T-helper 1 cell treated with Interleukin-12 subunit alpha and Interleukin-12 subunit beta and Interleukin-4 antibody, amounts not matched to agents 30 μg/mL and 1 μg/mL, for 36 hours (primary cell): ENCODE measurements around the gene PHRF1.
A peak's percentile ranks its signal among the peaks of the same experiment; 100 is the strongest.

Experiments used
- H3K27ac Mint-ChIP-seq: one replicate; pipeline ENCODE4 v1.8.0; 2021; ENCODE audit warnings: mild to moderate bottlenecking, mixed read lengths
- H3K27me3 Mint-ChIP-seq: one replicate; pipeline ENCODE4 v1.8.0; 2021; ENCODE audit warnings: low read depth, mixed read lengths
- H3K36me3 Mint-ChIP-seq: one replicate; pipeline ENCODE4 v1.8.0; 2021; ENCODE audit warnings: low read depth, mixed read lengths
- H3K4me1 Mint-ChIP-seq: one replicate; pipeline ENCODE4 v1.8.0; 2021; ENCODE audit warnings: low read depth, mixed read lengths
- H3K4me3 Mint-ChIP-seq: one replicate; pipeline ENCODE4 v1.8.0; 2021; ENCODE audit warnings: mild to moderate bottlenecking, moderate library complexity, mixed read lengths
- H3K9me3 Mint-ChIP-seq: one replicate; pipeline ENCODE4 v1.8.0; 2021; ENCODE audit warnings: mixed read lengths

PHRF1 gene

DNA sequence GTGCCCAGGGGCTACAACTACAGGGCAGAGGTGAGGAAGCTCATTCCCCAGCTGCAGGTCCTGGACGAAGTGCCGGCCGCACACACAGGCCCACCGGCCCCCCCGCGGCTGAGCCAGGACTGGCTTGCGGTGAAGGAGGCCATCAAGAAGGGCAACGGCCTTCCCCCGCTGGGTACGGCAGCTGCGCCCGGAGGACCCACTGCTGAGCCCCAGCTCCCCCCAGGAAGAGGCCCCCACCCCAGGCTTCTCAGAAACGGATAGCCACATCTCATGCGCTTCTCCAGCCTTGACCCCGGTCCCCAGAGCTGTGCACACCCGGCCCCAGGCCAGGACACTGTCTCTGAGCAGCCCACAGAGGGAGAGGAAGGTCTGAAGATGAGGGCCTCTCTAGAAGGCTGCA lies 25.1 kb upstream of the PHRF1 start:
- Mint-ChIP-seq H3K27ac (no peak overlapping the region), H3K4me1 (no peaks in the 10 kb centered on the region), H3K9me3 (no peaks in the 10 kb centered on the region), H3K27me3 (no peaks in the 10 kb centered on the region), H3K4me3 (no peak overlapping the region), H3K36me3 (no peaks in the 10 kb centered on the region)

DNA sequence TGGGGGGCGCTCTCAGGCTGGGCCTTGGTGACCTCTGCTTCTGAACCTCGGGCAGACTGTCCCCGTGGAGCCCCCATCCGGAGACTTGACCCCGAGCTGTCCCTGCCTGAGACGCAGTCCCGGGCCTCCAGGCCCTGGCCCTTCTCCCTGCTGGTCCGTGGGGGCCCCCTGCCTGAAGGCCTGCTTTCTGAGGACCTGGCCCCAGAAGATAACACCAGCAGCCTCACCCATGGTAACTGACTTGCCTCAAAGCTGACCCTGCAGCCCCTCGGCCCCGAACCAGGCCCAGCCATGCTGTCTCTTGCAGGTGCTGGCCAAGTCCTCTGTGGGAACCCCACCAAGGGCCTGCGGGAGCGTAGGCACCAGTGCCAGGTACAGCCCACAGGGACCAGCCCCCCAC lies 24.7 kb upstream of the PHRF1 start:
- Mint-ChIP-seq H3K27ac (no peak overlapping the region), H3K9me3 (no peaks in the 10 kb centered on the region), H3K27me3 (peaks cover 4% of the 10 kb centered on the region), H3K36me3 (no peaks in the 10 kb centered on the region), H3K4me3 (no peak overlapping the region), H3K4me1 (no peaks in the 10 kb centered on the region)

DNA sequence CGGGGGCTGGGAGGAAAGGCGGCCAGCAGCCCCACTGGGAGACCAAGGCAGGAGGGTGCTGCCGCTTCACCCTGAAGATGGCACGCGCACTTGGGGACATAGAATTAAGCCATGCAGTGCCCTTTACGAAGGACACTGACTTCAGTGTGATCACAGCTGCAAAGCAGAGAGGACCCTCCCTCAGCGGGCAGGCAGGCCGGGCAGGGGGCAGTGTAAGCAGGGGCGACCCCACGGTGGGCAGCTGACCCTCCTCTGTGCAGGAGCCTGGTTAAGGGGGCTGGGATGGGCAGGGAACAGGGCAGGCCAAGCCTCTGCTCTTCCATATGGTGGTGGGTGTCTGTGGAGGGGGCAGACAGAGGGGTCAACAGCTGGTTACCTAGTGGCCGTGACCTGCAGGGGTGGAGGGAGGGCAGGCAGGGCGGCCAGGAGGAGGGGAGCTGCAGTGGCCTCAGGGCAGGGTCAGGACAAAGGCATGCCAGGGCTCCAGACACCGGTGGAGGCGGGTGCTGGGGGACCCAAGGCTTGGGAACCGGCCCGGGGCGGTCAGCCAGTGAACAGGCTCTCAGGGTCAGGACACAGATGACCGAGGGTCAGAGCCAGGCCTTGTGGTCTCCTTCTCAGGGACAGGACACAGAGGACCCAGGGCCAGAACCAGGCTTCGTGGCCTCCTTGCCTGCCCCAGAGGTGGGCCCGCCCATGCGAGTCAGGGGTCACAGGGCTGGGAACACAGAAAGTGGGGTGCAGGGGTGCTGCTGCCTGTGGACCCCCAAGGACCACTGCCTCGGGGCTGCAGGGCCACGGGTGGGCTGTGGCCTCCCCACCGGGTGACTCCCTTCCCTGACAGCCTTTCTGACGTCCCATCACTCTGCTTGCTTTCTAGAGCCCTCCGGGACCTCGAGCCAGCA lies 22.9 kb upstream of the PHRF1 start:
- Mint-ChIP-seq H3K36me3 (no peaks in the 10 kb centered on the region), H3K4me3 (no peak overlapping the region), H3K4me1 (no peaks in the 10 kb centered on the region), H3K27me3 (peaks cover 16% of the 10 kb centered on the region), H3K9me3 (no peaks in the 10 kb centered on the region), H3K27ac (no peak overlapping the region)

DNA sequence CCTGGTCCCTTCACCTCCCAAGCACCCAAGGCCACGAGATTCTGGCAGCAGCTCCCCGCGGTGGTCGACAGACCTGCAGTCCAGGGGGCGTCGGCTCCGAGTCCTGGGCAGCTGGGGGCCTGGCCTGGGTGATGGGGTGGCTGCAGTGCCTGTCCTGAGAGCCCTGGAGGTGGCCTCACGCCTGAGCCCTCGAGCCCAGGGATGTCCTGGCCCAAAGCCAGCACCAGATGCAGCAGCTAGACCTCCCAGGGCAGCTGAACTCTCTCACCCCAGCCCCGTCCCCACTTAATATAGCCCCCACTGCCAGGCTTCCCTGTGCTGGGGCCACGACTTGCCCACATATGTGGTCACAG lies 22.3 kb upstream of the PHRF1 start:
- Mint-ChIP-seq H3K4me3 (no peak overlapping the region), H3K9me3 (no peaks in the 10 kb centered on the region), H3K27me3 (peaks cover 19% of the 10 kb centered on the region), H3K27ac (no peak overlapping the region), H3K36me3 (no peaks in the 10 kb centered on the region), H3K4me1 (no peaks in the 10 kb centered on the region)

DNA sequence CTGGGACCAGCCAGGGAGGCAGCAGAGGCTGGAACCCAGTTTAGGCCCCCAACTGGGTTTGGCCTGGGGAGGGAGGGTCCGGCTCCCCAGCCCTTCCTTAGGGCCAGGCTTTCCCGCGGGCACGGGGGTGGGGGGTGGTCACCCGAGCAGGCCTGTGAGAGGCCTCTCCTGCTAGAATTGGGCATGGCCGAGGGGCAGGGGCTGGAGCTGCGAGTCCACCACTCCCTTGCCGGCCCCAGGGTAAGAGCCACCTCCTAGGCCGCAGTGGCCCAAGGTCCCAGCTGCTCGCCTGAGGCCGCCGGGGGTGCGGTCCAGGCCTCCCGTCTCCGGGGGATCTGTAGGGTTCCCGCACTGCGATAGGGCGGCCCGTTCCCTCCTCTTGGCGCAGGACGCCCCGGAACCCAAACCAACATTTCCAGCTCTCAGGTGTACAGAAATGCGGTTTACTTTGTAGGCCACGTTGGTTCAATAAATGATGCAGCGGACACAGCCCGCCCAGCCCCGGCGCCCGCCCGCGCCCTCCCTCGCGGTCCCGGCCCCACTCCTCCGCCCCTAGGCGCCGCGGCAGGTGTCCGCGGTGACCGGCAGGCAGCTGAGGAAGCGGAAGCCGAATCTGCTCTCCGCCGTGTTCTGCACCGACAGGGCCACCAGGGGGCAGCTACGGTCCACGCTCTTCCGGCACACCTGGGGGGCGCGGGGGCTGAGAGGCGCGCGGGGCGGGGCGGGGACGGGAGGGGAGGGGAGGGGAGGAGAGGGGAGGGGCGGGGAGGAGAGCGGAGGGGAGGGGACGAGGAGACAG lies 21.6 kb upstream of the PHRF1 start:
- H3K27ac Mint-ChIP-seq = no peak overlapping the region
- no peaks in the 10 kb centered on the region for H3K36me3 Mint-ChIP-seq
- no peaks in the 10 kb centered on the region for H3K9me3 Mint-ChIP-seq
- no peaks in the 10 kb centered on the region for H3K4me1 Mint-ChIP-seq
- no peak overlapping the region for H3K4me3 Mint-ChIP-seq
- H3K27me3 Mint-ChIP-seq = peaks cover 20% of the 10 kb centered on the region

DNA sequence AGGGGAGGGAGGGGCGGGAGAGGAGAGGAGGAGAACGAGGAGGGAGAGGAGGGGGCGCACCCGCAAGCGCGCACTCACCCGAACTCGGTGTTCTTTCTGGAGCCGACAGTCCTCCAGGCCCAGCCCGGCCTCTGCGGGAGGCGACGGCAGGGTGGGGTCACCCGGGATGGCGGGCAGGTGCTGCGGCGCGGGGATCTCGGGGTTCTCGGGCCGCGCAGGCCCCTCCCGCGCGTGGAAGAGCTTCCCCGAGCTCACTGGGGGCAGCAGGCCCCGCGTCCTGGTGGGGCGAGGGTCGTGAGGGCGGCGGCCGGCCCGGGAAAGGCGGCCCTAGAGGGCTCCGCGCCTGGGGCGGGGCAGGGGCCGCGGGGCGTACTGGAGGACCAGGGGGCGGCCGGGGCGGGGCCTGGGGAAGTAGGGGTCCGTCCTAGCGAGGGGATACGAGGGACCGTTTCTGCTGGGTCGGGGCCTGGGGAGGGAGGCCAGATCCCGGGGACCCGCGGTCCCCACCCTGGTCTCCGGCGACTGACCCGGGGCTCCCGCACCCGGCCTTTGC lies 21.0 kb upstream of the PHRF1 start:
- peaks cover 20% of the 10 kb centered on the region for H3K27me3 Mint-ChIP-seq
- H3K27ac Mint-ChIP-seq = no peak overlapping the region
- H3K4me3 Mint-ChIP-seq = no peak overlapping the region
- H3K36me3 Mint-ChIP-seq = no peaks in the 10 kb centered on the region
- peaks cover 4% of the 10 kb centered on the region for H3K4me1 Mint-ChIP-seq
- H3K9me3 Mint-ChIP-seq = no peaks in the 10 kb centered on the region

DNA sequence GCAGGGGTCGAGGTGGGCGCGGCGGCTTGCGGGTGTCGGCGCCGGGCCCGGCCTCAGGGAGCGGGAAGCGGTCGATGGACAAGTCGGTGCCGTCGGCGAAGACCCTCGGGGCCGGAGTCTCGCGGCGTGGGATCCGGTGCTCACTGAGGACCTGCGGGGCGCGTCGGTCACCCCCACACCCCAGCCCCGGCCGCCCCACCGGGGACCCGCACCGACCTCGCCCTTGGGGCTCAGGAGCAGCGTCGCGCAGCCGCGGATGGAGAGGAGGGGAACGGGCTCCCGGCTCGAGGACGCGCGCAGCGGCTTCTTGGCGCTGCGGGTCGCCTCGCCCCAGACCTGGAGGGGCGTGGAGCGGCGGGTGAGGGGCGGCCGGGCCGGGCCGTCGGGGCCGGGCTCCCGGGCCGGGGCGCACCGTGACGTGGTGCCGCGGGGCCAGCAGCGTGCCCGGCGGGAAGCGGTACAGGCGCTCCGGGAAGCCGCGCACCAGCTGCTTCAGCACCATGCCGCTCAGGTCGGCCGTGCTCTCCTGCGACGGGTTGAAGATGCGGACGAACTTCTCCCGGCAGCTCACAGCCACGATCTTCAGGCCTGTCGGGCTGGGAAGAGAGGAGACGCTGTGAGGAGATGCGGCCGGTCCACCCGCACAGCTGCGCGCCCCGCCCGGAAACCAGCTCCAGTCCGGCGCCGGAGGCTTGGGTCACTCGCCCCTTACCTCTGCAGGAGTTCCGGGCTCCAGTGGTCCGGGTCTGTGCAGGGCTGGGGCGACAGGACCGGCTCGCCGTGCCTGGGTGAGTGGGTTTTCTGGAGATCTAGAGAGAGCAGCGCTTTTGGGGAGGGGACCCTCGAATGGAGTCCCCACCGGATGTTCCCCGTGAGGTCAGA lies 20.2 kb upstream of the PHRF1 start:
- no peaks in the 10 kb centered on the region for H3K36me3 Mint-ChIP-seq
- no peaks in the 10 kb centered on the region for H3K9me3 Mint-ChIP-seq
- no peak overlapping the region for H3K4me3 Mint-ChIP-seq
- peaks cover 20% of the 10 kb centered on the region for H3K27me3 Mint-ChIP-seq
- H3K27ac Mint-ChIP-seq = no peak overlapping the region
- peaks cover 4% of the 10 kb centered on the region for H3K4me1 Mint-ChIP-seq

DNA sequence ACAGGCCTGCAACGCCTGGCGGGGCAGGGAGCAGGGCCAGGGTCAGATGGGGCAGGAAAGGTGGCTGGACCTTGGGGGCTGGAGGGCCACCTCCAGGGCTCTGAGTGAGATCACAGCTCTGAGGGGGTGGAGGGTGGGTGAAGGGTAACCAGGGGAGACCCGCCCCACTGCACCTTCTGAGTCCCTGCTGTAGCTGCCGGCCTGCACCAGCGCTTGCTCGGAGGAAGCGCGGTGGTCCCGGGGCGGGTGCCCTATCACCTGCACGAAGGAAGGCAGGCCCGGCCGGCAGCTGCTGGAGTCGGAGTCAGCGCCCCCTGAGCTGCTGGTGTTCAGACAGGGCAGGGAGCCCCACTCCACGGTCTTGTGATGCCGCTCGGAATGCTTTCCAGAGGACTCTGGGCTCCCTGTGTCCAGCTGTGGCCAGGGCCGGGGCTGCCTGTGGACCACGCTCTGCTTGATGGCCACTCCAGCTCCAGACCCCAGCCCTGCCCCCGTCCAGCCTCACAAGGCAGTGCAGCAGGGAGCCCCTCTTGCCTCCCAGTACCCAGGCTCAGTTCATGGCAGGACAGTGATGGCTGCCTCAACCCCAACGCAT lies 19.5 kb upstream of the PHRF1 start:
- H3K27me3 Mint-ChIP-seq = peaks cover 20% of the 10 kb centered on the region
- H3K4me3 Mint-ChIP-seq = no peak overlapping the region
- H3K9me3 Mint-ChIP-seq = no peaks in the 10 kb centered on the region
- peaks cover 8% of the 10 kb centered on the region for H3K4me1 Mint-ChIP-seq
- no peak overlapping the region for H3K27ac Mint-ChIP-seq
- H3K36me3 Mint-ChIP-seq = no peaks in the 10 kb centered on the region

DNA sequence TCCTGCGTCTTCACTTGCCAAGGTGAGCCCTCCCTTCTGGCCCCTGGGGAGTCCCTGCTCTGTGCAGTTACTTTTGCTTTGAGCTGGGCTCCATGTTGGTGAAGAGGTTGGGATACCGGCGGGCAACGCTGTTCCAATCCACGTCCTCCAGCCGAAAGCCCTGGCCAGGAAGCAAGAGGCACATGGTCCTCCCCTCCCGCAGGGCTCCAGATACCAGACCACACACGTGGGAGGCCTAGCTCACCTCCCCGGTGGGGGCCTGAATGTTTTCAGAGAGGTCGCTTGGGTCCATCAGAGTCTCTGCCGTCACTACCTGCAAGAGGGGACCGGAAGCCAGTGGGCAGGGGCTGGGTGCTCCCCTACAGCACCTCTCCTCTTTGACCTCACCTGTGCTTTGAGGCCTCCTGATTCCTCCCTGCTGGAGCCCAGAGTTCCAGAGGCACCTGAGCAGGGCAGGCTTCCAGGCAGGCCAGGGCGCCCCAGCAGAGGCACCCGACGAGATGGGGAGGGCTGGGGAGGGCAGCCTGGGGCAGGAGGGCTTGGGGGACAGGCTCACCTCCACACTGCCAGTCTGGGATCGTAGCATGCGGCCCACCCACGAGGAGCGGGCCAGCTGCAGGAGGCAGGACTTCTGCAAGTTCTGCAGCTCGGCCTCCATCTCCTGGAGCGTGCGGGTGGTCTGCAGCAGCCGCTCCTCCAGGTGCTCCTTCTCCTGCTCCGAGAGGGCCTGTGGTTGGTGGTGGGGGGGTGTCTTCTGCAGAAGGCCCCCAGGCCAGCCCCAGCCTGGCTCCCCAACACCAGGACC lies 18.7 kb upstream of the PHRF1 start:
- Mint-ChIP-seq H3K36me3 (no peaks in the 10 kb centered on the region), H3K4me1 (peaks cover 8% of the 10 kb centered on the region), H3K27ac (no peak overlapping the region), H3K27me3 (peaks cover 20% of the 10 kb centered on the region), H3K4me3 (no peak overlapping the region), H3K9me3 (no peaks in the 10 kb centered on the region)

DNA sequence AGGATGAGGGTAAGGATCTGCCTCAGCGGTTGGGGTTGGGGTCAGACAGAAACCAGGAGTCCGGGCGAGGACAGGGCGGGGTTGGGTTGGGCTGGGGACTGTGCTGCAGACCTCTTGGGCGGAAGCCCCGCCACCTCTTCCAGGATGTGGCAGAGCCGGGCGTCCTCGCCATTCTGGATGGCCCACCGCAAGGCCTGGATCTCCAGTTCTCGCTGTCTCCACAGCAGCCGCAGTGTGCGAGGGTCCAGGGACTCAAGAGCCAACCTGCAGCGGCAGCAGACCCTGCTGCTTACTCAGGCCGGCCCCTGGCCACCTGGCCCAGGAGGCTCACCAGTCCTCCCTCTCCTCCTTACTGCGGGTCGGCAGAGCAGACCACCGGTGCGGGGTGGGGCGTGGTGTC lies 17.8 kb upstream of the PHRF1 start:
- H3K27ac Mint-ChIP-seq = no peak overlapping the region
- H3K4me3 Mint-ChIP-seq = no peak overlapping the region
- H3K4me1 Mint-ChIP-seq = peaks cover 8% of the 10 kb centered on the region
- H3K27me3 Mint-ChIP-seq = peaks cover 20% of the 10 kb centered on the region
- H3K9me3 Mint-ChIP-seq = no peaks in the 10 kb centered on the region
- H3K36me3 Mint-ChIP-seq = no peaks in the 10 kb centered on the region

DNA sequence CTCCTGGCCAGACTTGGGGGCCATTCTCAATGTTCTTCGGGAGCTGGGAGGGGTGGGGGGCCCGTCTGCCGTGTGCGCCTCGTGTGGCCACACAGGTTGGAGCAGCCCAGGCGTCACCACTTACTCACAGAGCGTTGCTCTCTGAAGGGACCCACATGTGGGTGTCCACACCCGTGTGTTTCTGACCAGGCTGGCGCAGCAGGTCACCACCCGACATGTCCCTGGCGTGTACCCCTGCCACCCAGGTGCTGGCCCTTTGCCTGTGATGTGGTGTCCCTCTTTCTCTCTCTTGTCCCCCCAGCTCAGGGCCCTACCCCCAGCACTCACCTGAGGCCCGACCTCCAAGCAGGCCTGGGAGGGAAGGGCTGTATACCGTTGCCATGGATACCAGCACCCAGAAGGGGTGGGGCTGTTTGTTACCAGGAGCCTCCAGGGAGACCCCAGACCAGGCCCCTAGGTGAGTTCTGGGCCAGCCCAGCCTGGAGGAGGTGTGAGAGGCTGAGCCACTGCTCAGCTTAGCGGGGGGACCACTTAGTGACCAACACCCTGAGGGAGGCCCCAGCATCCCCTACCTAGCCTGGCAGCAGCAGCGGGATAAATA lies 17.1 kb upstream of the PHRF1 start:
- H3K27ac Mint-ChIP-seq = no peak overlapping the region
- H3K27me3 Mint-ChIP-seq = peaks cover 20% of the 10 kb centered on the region
- H3K36me3 Mint-ChIP-seq = no peaks in the 10 kb centered on the region
- peaks cover 8% of the 10 kb centered on the region for H3K4me1 Mint-ChIP-seq
- no peaks in the 10 kb centered on the region for H3K9me3 Mint-ChIP-seq
- H3K4me3 Mint-ChIP-seq = peak overlapping the region; percentile 17

DNA sequence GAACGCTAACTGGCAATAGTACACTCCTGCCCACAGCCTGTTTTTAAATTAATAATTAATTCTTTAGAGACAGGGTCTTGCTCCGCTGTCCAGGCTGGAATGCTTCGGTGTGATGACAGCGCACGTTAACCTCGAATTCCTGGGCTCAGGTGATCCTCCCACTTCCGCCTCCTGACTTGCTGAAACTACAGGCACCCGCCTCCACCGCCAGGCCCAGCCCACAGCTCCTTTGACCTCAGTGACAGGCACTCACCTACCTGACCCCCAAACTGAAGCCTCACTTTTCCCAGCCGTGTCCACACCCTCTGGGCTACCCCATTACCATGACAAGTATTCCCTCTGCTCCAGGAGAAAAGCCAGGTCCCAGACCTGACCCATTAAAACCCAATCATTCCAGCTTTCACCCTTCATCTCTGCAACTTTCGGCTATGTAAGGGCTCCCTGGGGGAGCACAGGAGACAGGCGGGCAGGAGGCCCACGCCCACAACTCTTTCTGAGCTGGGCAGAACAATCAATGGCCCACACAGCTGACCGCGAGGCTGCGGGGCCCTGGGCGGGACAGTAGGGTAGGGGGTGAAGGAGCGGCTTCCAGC lies 16.5 kb upstream of the PHRF1 start:
- Mint-ChIP-seq H3K4me1 (peaks cover 8% of the 10 kb centered on the region), H3K27ac (no peak overlapping the region), H3K4me3 (peak overlapping the region; percentile 58), H3K27me3 (peaks cover 20% of the 10 kb centered on the region), H3K36me3 (no peaks in the 10 kb centered on the region), H3K9me3 (no peaks in the 10 kb centered on the region)
